Hematopoietic multipotent progenitor cell (in vitro differentiated cells): ENCODE measurements around the gene KLHL29. TPM values are rescaled to one million over a fixed set of nuclear protein-coding genes. Genes with fewer than 3 reads are reported as not detected.
A peak's percentile ranks its signal among the peaks of the same experiment; 100 is the strongest.

Experiments
- DNase-seq, 3 donors: peaks; one replicate each; pipeline ENCODE4 v3.0.0-alpha.2; 2011 to 2015; ENCODE audit warnings: low read depth in 2 of 3, low spot score in 2 of 3
- total RNA-seq: library from RNA; depleted of rRNA; stranded (reverse); fragments of >200 nt; gene quantifications from one replicate; pipeline ENCODE4 v1.2.3, GENCODE V29; 2012

Gene KLHL29
- total RNA-seq, 1 donor = under 0.01 TPM

DNA sequence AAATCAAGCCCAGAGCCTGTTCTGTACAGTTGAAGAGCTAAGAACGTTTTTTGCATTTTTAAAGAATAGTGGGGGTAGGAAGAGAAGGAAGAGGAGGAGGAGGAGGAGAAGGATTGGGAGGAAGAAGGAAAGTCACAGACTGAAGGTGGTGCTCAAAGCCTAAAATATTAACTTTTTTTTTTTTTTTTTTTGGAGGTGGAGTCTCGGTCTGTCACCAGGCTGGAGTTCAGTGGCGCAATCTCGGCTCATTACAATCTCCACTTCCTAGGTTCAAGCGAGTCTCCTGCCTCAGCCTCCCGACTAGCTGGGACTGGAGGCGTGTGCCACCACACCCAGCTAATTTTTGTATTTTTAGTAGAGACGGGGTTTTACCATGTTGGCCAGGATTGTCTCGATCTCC is 18.3 kb upstream of the KLHL29 start:
- DNase-seq = no peak

DNA sequence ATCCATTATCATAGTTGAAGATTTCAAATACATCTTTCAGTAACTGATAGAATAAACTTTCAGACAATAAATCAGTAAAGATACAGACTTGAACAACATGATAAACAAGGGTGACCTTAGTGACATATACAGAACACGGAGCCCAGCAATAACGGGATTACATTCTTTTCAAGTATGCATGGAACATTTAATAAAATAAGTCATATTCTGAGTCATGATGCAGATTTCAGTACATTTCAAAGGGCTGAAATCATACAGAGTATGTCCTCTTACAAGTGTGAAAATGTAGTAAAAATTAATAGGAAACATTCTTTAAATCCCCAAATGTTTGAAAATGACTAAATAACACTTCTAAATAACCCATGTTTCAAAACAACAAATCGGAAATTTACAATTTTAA is 17.2 kb upstream of the KLHL29 start:
- DNase-seq = no peak

DNA sequence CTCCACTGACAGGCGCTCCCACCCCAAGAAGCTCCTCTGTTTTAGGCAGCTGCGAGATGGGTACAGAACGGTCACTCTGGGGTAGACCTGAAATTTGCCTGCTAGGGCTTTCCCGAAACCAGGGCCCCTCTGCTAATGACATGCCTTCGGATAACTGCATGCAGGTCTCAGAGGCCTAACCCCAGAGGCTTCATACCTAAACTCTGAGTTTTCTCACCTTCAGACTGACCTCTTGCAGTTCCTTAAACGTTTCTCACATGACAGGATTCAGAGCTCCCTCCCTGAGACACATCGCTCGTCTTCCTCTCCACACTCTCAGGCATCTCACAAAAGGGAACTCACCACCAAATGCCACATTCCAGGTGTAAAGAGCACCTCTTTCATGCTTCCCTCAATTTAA is 11.3 kb upstream of the KLHL29 start:
- no peak for DNase-seq

DNA sequence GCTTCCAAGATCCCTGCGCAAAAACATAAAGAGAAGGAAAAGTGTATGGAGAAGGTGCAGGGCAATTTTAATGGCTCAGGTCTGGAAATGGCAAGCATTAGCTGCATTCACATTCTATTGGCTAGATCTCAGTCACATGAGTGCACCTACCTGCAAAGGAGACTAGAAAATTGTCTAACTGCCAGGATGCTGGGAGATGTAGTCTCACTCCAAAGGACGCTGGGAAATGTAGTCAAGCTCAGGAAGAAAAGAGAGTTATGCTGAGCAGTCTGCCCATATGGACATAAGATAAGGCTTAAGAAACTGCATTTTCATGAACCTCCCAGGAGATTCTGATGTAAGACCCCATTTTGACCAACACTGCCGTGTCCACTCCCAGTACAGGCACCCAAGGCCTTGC is 9.5 kb upstream of the KLHL29 start:
- no peak for DNase-seq

DNA sequence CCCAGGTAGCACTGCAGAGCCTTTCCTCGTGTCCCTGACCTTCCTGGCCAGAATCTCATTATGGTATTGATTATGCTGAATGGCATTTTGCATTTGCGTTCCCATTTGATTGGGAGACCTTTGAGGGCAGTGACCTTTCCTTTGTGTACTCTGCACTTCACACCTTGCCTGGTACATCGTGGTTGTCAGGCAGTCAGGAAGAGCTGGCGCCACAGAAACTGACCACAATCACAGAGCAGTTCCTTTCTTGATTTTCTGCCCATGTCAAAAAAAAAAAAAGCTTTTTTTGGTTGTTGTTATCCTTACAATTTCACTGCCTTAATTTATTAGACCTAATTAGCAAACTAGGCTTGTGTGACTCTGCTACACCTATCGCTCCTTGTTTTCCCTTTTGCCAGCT is 8.9 kb upstream of the KLHL29 start:
- DNase-seq = no peak

DNA sequence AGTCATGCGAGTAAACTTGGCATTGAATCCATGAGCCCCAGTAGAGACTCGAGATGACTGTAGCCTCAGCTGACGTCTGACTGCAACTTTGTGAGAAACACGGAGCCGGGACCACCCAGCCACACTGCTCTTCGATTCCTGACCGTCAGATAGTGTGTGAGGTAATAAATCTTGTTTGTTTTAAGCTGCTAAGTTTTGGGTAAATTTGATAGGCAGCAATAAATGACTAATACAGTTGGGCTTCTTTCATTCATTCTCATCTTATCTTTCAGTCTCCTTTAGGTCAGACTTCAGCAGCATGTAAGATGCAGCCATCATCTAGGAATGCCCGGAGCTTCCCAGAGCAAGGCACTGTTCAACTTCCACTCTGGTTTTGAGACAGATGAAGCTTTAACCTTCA is 8.0 kb upstream of the KLHL29 start:
- no peak for DNase-seq

DNA sequence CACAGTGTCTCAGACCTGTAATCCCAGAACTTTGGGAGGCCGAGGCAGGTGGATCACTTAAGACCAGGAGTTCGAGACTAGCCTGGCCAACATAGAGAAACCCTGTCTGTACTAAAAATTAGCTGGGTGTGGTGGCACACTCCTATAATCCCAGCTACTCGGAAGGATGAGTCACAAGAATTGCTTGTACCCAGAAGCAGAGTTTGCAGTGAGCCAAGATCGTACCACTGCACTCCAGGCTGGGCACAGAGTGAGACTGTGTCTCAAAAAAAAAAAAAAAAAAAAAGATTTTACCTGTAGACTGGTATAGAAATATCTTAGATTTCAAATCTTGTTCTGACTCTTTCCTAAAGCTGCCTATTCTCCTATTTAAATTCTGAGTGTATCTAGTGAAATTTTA is 7.2 kb upstream of the KLHL29 start:
- no peak for DNase-seq

DNA sequence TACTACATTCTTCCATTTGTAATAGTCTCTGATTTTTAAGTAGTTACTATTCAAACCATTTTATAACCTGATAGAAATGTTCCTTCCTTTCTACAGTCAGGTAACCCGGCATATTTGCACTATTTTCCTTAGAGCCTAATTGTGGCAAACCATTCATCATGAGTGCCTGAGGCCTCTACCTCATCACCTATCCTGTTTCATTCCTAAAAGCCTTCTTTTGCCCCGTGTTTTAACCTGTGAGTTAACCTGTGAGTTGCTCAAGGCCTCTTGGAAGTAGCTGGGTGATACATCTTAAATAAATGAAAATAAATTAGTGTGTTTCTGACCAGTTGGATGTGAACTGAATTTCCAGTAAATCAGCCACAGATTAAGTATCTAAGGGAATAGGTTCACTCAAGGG is 6.5 kb upstream of the KLHL29 start:
- no peak for DNase-seq

DNA sequence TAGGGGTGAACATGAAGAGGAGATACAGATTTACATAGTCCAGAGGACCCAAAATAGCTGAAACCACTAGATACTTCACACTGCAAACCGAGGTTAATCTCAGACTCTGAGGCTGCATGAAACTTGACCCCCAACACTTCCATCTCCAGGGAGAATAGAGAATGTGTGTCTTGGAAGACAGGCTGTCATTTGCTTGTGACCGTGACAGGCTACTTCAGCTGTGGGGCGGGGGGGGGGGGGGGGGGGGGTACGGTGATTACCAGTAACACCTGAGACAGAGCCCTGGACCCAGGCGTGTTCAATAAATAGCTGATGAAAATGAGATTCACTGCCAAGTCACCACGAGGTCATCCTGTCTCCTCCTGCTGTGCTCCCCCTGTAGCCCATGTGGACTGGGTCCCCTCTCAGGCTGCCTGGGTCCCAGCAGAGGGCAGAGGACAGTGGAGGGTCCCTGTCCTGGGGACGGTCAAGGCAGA is 5.7 kb upstream of the KLHL29 start:
- DNase-seq = no peak

DNA sequence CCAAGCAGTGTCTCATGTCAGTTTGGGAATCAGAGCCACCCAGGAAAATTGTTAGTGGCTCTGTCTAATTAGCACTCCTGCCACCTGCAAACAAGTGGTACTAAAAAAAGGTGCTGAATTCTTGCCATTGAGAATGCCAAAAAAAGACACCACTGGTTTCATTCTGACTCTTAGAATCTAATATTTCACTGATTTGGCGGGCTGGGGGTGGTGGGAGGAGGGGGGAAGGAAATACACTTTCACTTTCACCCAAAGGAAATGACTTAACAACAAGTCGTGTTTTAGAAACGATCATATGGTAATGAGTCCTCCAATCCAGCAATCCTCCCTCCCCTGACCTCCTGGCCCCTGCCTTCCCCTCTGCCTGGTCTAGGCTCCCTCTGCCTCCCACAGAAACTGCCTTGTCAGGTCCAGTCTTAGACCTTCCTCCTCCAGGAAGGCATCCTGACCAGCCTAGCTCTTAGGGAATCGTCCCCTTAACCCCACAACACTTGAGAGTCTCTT is 4.4 kb upstream of the KLHL29 start:
- DNase-seq = peak in 2 of 3 donors; percentile 50 to 65

DNA sequence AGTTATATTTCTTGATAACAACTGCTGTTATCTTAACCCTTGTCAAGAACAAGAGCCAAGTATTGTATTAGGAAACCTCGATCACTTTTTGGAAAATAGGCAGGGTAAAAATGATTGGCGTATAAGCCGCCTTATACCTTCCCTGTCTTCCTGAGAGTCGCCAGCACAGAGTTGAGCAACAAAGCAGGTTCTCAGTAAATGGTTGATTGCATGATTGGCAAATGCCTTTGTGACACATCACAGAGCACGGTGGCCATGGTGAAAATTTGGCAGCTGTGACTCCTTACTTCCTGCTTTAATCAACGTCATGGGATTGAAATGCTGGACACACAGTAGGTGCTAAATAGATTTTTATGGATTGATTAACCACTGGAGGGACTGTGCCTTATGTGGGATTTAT is 3.9 kb upstream of the KLHL29 start:
- DNase-seq = peak in 2 of 3 donors; percentile 41 to 65

DNA sequence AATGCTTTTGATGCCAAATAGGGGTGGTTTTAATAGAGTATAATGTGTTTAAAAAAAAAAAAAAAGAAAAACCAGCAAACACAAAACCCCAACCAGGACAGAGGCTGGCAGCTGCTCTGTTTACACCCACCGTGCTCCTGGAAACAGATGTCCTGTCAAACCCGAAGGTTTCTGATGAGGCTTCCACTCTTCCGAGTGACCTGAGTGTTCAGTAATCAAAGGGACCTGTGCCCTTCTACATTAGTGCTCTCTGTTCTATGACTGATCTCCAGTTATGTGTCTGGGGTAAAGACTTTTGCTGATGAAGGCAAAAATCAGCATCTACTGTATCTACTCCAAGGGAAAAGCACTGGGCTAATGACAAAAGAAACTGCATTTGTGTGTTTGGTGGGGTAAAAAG is 3.5 kb upstream of the KLHL29 start:
- DNase-seq = peak in 1 of 3 donors; percentile 45

DNA sequence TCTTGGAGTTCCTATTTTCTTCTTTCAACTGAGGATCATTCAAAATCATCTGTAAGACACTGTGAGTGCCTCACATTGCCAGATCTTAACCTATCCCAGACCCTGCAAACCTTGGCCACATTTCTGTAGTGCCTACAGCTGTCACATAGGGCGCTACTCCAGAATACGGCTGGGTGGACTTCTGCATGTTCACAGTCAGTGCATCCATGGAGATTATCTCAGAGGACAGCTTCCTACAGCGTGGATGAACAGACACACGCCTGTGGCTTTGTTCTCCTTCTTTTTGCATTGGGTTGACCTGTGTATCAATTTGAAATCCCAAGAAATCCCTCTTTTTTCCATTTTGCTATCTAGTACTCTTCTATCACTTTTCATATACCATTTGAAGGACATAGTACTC is 1.9 kb upstream of the KLHL29 start:
- peak in 1 of 3 donors; percentile 27 for DNase-seq

DNA sequence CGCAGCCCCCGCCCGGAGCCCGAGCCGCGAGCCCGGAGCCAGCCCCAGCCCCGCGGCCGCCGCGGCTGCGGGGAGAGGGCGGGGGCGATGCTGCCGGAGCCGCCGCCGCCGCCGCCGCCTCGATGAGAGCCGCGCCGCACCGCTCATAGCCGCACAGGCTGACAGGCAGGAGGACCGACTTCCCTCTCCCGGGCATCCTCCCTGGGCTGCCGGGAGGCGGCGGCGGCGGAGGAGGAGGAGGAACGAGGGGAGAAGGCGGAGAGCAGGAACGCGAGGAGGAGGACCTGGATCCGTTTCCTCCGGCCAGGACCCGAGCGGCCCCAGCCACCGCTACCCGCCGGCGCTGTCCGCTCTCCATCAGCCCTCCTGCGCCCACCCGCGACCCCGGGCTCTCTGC is 370 bp downstream of the KLHL29 start:
- DNase-seq = no peak

DNA sequence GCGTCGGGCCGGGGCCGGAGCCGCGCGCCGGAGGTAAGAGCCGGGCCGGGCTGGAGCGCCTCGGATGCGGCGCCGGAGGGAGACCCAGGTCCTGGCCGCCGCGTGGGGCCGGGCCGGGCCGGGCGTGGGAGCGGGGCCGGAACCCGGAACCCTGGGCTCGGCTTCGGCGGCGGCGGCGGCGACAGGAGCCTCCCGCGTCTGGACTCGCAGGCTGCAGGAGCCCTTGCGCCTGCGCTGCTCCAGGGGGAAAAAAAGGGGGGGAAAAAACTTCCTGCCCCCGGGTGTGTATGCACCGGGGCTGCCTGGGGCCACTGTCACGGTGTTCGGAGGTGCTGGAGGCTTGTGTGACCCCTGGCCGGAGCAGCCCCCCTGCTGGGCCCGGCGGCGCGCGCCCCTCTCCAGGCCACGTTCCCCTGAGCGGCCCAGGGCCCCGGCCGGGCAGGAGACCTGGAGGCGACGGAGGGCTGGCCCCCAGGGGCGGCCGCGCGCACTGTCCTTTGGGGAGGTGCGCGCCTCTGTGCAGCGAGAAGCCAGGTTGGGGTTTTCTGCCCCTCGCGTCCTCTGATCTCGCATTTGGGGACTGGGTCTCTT is 864 bp downstream of the KLHL29 start:
- DNase-seq = no peak

DNA sequence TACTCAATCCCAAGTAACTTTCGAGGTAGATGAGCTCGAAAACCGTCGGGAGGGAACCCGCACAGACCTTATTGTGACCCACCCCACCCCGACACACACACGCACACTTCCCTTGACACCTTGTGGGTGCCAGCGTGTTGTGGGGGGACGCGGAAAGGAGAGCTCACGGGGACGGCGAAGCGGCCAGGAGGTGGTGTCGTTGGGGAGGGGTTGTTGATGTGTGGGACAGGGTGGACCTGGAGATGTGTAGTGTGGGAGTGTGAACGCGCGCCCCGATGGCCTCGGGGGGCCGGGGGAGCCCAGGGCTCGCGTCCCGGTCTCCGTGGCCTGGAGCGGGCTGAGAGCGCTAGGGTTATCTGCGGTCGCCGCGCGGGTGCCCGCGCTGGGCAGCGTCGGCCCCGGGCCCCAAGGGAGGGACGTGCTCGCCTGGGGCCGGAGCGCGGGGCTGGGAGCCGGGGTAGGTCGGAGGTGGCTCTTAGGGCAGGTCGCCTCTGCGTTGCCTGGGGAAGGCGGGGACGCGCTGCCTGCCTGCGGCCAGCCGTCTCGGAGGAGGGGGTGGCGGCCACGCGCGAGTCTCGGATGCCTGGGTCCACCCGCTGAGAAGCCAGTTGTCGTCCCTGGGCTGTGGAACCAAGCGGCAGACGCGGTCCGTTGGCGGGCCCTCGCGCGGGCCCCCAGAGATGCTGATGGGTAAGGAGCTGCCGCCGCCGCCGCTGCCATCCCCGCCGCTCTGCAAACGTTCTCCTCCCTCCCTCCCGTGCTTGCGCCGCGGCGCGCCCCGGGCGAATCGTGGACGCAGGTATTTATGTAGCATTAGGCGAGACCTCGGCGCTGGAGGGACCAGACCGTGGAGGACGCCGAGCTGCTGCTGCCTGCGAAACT is 1.6 kb downstream of the KLHL29 start:
- DNase-seq = peak in 1 of 3 donors; percentile 33

DNA sequence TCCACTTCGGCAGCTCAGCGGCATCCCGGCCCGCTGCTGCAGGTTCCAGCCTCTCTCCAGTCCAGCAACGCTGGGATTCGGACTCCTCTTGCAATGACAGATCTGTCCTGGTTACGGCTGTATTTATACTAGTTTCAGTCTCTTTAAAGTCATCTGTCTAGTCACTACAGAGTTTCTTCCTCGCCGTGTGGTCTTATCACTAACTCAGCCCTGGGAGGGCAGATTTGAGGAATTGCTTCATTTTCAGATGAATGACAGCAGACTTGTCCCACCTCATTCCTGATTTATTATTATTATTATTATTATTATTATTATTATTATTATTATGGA is 2.2 kb downstream of the KLHL29 start:
- peak in 1 of 3 donors; percentile 36 for DNase-seq

DNA sequence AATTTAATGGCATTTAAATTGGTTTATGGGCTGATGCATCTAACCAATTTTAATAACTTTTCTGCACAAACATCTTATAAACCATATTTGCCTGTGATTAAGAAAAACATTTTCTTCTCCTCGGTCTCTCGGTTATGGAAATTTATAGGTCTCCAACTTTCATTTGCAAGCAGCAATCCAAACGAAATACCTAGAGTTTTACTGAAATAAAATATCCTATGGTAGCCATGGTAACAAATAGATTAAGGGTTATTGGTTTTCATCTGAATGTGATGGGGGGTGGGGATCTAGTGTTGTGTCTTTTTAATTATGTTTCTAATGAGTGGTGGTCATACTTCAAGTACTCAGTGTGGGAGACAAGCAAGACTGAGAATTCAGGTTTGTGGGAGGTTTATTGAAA is 2.9 kb downstream of the KLHL29 start:
- DNase-seq = no peak

DNA sequence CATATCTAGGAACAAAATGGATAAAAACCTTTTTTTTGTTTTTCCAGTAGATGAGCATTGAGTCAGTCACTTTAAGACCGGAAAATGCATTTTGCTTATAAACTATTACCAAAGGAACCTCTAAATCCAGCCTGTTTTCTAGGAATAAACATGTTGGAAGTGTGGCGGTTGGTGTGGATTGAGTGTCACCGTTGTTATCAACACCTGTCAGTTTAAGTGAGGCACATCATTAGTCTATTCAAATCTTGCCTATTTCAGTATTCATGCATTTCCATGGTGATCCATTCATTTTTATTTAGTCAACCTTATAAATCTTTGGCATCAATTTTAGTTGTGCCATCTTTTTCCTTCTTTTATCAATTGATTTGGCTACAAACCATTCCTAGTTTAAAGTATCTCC is 3.3 kb downstream of the KLHL29 start:
- no peak for DNase-seq

DNA sequence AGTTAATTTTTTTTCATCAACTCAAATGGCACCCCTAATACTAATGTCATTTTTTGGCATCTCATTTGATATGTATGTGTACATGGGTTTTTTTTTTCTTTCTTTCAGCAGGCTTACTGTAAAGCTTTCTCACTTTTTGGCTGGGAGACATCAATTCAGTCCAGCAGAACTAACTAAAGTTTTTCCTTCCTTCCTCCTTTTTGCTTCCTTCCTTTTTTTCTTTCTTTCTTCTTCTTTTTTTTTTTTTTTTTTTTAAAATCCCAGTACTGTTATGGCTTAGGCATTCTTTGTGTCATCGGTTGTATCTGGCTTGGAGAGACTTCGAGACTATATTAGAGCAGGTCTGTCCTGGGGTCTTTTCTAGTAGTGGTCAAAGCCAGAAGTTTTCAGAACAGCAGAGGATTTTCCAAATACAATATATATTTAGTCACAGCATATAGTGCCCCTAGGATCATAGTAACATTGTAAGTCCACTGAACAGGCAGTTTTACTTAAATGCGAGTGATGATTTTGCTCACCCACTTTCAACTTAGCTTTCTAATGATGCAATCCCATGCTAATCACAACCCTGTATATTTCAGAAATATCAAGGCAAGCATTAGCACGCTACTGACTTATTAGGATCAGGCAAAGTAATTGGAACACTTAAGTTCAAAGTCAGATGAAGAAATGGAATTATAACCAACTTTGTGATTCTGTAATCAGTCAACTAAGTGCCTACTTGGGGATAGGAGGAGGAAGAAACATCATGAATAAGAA is 4.0 kb downstream of the KLHL29 start:
- no peak for DNase-seq

DNA sequence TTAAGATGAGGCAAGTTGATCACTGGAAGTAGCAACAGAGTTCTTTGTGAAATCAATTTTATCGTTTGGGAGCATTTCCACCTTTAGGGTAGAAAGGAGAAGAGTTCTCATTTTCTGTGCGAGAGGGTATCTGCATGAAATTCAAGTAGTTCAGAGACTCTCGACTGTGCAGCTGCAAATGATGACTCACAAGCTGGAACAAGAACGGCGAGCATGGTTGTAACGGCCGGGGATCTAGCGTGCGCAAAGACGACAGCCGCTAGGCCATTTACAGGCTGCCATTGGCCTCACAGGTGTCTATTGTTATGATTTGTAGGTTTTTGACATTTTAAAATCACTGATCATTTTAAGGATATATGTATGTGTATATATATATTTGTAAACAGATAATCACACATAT is 5.2 kb downstream of the KLHL29 start:
- DNase-seq = peak in 1 of 3 donors; percentile 59
